GM23338 (cell line): Measurements from ENCODE around the gene PPP2R5C.

Source experiments
- EZH2 ChIP-seq: fragments of 200-600 bp; sonication (generic); IDR thresholded peaks from one replicate; pipeline ENCODE4 v1.8.0; 2017; ENCODE audit warnings: antibody characterized with exemption, mild to moderate bottlenecking, low read depth; ENCODE audit not compliant: unreplicated experiment
- EZH2phosphoT487 ChIP-seq: fragments of 200-600 bp; sonication (generic); IDR thresholded peaks from one replicate; pipeline ENCODE4 v1.8.1; 2018; ENCODE audit warnings: antibody characterized with exemption; ENCODE audit not compliant: unreplicated experiment
- POLR2AphosphoS5 ChIP-seq: IDR thresholded peaks from 2 replicates; pipeline ENCODE4 v1.6.1; 2016; ENCODE audit warnings: antibody characterized with exemption, low read depth
- STAT1 ChIP-seq: IDR thresholded peaks from one replicate; pipeline ENCODE4 v1.6.1; 2016; ENCODE audit warnings: antibody characterized with exemption; ENCODE audit not compliant: unreplicated experiment
- ZNF114 ChIP-seq: fragments of 250-450 bp; sonication (Bioruptor Pico); IDR thresholded peaks from 2 replicates; pipeline ENCODE4 v1.5.0; 2020; ENCODE audit warnings: mild to moderate bottlenecking, moderate library complexity
- TF ChIP-seq, protein P1 (sequence below), 2 experiments: fragments of 200-600 bp in 1 of 2; sonication (generic) in 1 of 2; conservative IDR thresholded peaks; 2 replicates each; pipeline versions ENCODE4 v1.5.1 to v1.6.1; 2016 to 2017; ENCODE audit warnings: antibody characterized with exemption in 2 of 2, low read depth in 2 of 2, mild to moderate bottlenecking in 2 of 2, moderate library complexity in 1 of 2

- TF ChIP-seq, protein P1, sequence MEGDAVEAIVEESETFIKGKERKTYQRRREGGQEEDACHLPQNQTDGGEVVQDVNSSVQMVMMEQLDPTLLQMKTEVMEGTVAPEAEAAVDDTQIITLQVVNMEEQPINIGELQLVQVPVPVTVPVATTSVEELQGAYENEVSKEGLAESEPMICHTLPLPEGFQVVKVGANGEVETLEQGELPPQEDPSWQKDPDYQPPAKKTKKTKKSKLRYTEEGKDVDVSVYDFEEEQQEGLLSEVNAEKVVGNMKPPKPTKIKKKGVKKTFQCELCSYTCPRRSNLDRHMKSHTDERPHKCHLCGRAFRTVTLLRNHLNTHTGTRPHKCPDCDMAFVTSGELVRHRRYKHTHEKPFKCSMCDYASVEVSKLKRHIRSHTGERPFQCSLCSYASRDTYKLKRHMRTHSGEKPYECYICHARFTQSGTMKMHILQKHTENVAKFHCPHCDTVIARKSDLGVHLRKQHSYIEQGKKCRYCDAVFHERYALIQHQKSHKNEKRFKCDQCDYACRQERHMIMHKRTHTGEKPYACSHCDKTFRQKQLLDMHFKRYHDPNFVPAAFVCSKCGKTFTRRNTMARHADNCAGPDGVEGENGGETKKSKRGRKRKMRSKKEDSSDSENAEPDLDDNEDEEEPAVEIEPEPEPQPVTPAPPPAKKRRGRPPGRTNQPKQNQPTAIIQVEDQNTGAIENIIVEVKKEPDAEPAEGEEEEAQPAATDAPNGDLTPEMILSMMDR (conservative IDR thresholded peaks at IDR 0.05; ENCODE audit: low read depth in 2 of 2): no peak
- TF ChIP-seq ZNF114 (CRISPR knock-in tag) (no peak), EZH2phosphoT487 (no peak), POLR2AphosphoS5 (no peak), STAT1 (no peak), EZH2 (no peak)
Observed at GRCh38 chr14:101950100-101950499, 188.6 kb downstream of the PPP2R5C start.
